Liver (tissue), 9 donors: ENCODE results near the gene ANKS3. TPM values are rescaled to one million over a fixed set of nuclear protein-coding genes. Genes with fewer than 3 reads are reported as not detected.

Experiments used
- DNase-seq: peaks from one replicate; pipeline ENCODE4 v3.0.0-alpha.2; 2017; ENCODE audit warnings: low spot score
- H3K27ac ChIP-seq, 2 donors: one replicate each; pipeline ENCODE4 v1.7.0; 2013; ENCODE audit warnings: inconsistent platforms in 2 of 2, low read length in 2 of 2, control low read depth in 1 of 2, low read depth in 1 of 2, mild to moderate bottlenecking in 1 of 2
- H3K27me3 ChIP-seq, 4 donors: one replicate each; pipeline versions ENCODE4 v1.6.1 to v1.7.0; 2013; ENCODE audit warnings: low read length in 3 of 4, inconsistent platforms in 1 of 4, mild to moderate bottlenecking in 1 of 4, moderate library complexity in 1 of 4; ENCODE audit not compliant: control insufficient read depth in 4 of 4, insufficient read depth in 4 of 4
- H3K36me3 ChIP-seq, 4 donors: one replicate each; pipeline versions ENCODE4 v1.6.1 to v1.7.0; 2013; ENCODE audit warnings: low read length in 3 of 4, mild to moderate bottlenecking in 3 of 4, low read depth in 1 of 4, moderate library complexity in 1 of 4; ENCODE audit not compliant: control insufficient read depth in 4 of 4, insufficient read depth in 3 of 4
- H3K4me1 ChIP-seq, 4 donors: one replicate each; pipeline versions ENCODE4 v1.6.1 to v1.7.0; 2013; ENCODE audit warnings: low read length in 3 of 4, mild to moderate bottlenecking in 3 of 4, moderate library complexity in 1 of 4; ENCODE audit not compliant: control insufficient read depth in 4 of 4, insufficient read depth in 4 of 4
- H3K4me3 ChIP-seq, 3 donors: one replicate each; pipeline versions ENCODE4 v1.6.1 to v1.7.0; 2013; ENCODE audit warnings: low read length in 3 of 3, control low read depth in 1 of 3, low read depth in 1 of 3, mild to moderate bottlenecking in 1 of 3
- H3K9ac ChIP-seq, 2 donors: one replicate each; pipeline ENCODE4 v1.7.0; 2013; ENCODE audit warnings: low read length in 2 of 2, mild to moderate bottlenecking in 2 of 2, moderate library complexity in 2 of 2, control low read depth in 1 of 2, low read depth in 1 of 2
- H3K9me3 ChIP-seq, 4 donors: one replicate each; pipeline versions ENCODE4 v1.6.1 to v1.7.0; 2013; ENCODE audit warnings: low read length in 3 of 4; ENCODE audit not compliant: control insufficient read depth in 4 of 4
- ATF3 ChIP-seq: IDR thresholded peaks from 2 replicates; pipeline ENCODE4 v1.6.1; 2016; ENCODE audit warnings: antibody characterized with exemption
- CTCF ChIP-seq: fragments of 150-350 bp; IDR thresholded peaks from 2 replicates; pipeline ENCODE4 v1.5.1; 2017; ENCODE audit warnings: improper control_type of control experiment, low read depth, low read length; ENCODE audit not compliant: missing input control
- EGR1 ChIP-seq, 2 donors: IDR thresholded peaks; 2 replicates each; pipeline ENCODE4 v1.6.1; 2016 to 2018; ENCODE audit warnings: antibody characterized with exemption in 2 of 2, low read depth in 2 of 2
- FOXA1 ChIP-seq: IDR thresholded peaks from 2 replicates; pipeline ENCODE4 v1.6.1; 2016; ENCODE audit warnings: antibody characterized with exemption
- FOXA2 ChIP-seq: IDR thresholded peaks from 2 replicates; pipeline ENCODE4 v1.6.1; 2016; ENCODE audit warnings: antibody characterized with exemption
- HNF4A ChIP-seq, 2 donors: conservative IDR thresholded peaks; 2 replicates each; pipeline ENCODE4 v1.6.1; 2016; ENCODE audit warnings: antibody characterized with exemption in 2 of 2, mild to moderate bottlenecking in 2 of 2
- HNF4G ChIP-seq: IDR thresholded peaks from 2 replicates; pipeline ENCODE4 v1.6.1; 2016; ENCODE audit warnings: antibody characterized with exemption
- JUND ChIP-seq, 2 donors: IDR thresholded peaks; 2 replicates each; pipeline ENCODE4 v1.6.1; 2016; ENCODE audit warnings: antibody characterized with exemption in 2 of 2
- MAX ChIP-seq: IDR thresholded peaks from 2 replicates; pipeline ENCODE4 v1.6.1; 2016; ENCODE audit warnings: antibody characterized with exemption
- NR2F2 ChIP-seq: IDR thresholded peaks from 2 replicates; pipeline ENCODE4 v1.6.1; 2016; ENCODE audit warnings: antibody characterized with exemption
- RAD21 ChIP-seq, 2 donors: IDR thresholded peaks; 2 replicates each; pipeline ENCODE4 v1.6.1; 2016; ENCODE audit warnings: antibody characterized with exemption in 2 of 2, mild to moderate bottlenecking in 2 of 2
- REST ChIP-seq: IDR thresholded peaks from 2 replicates; pipeline ENCODE4 v1.6.1; 2016; ENCODE audit warnings: antibody characterized with exemption, mild to moderate bottlenecking
- RXRA ChIP-seq, 2 donors: IDR thresholded peaks; 2 replicates each; pipeline ENCODE4 v1.6.1; 2017 to 2018; ENCODE audit warnings: antibody characterized with exemption in 2 of 2, mild to moderate bottlenecking in 1 of 2
- SP1 ChIP-seq: IDR thresholded peaks from 2 replicates; pipeline ENCODE4 v1.6.1; 2018; ENCODE audit warnings: antibody characterized with exemption, mild to moderate bottlenecking
- TAF1 ChIP-seq: conservative IDR thresholded peaks from 2 replicates; pipeline ENCODE4 v1.6.1; 2016; ENCODE audit warnings: antibody characterized with exemption, mild to moderate bottlenecking
- YY1 ChIP-seq: IDR thresholded peaks from 2 replicates; pipeline ENCODE4 v1.6.1; 2016; ENCODE audit warnings: antibody characterized with exemption, mild to moderate bottlenecking
- ZBTB33 ChIP-seq: IDR thresholded peaks from 2 replicates; pipeline ENCODE4 v1.6.1; 2016; ENCODE audit warnings: antibody characterized with exemption
- WGBS: extraction: QIAGEN DNeasy Blood & Tissue Kit; methylation state at CpG from one replicate; pipeline ENCODE4 v1.1.7; 2013; 5-methylcytosine and 5-hydroxymethylcytosine counted together
- polyA plus RNA-seq, 2 donors: library from polyadenylated mRNA; stranded (reverse) in 1 of 2; unstranded in 1 of 2; fragments of 200-250 nt in 1 of 2; fragments of >200 nt in 1 of 2; fragmentation: Nextera tagmentation in 1 of 2; extraction: Ambion mirVana in 1 of 2; gene quantifications; one replicate each; pipeline versions ENCODE4 v1.2.1 to v1.2.3, GENCODE V29; 2013 to 2015
- total RNA-seq, 2 donors: library from RNA; depleted of rRNA; stranded (reverse); fragments of >200 nt; gene quantifications; one replicate each; pipeline ENCODE4 v1.2.3, GENCODE V29; 2014
- donor health status: healthy.
- donor health status: healthy.
- donor health status: healthy.
- donor health status: healthy.
- donor health status: healthy.

The ANKS3 gene
- total and polyA plus RNA-seq, 4 donors, result 4.0 to 14.0 (median 4.7) TPM

- TF ChIP-seq YY1, result no peak
- TF ChIP-seq RAD21 (IDR thresholded peaks at IDR 0.05), result no peak
- TF ChIP-seq JUND (IDR thresholded peaks at IDR 0.05), result no peak
- no peak for TF ChIP-seq HNF4A (conservative IDR thresholded peaks at IDR 0.05)
- no peak for TF ChIP-seq FOXA2
- TF ChIP-seq SP1, result no peak
- no peak for TF ChIP-seq CTCF
- no peak for TF ChIP-seq FOXA1
- TF ChIP-seq NR2F2, result no peak
- no peak for TF ChIP-seq REST
- TF ChIP-seq ZBTB33, result no peak
- TF ChIP-seq TAF1, result no peak
- TF ChIP-seq MAX, result no peak
- TF ChIP-seq RXRA (IDR thresholded peaks at IDR 0.05), result no peak
- Histone ChIP-seq H3K27ac (no peak overlapping the region), H3K4me1 (peaks cover 0 to 14% (median 7%) of the 10 kb centered on the region in 4 donors), H3K27me3 (no peaks in the 10 kb centered on the region), H3K9ac (no peak overlapping the region), H3K4me3 (no peak overlapping the region), H3K9me3 (no peaks in the 10 kb centered on the region), H3K36me3 (peaks cover 6 to 35% (median 18%) of the 10 kb centered on the region in 4 donors)
- DNase-seq, result no peak
- 97% methylated on average over 7 of the region's 7 CpGs for WGBS
Observed at GRCh38 chr16:4706871-4707270, 27.2 kb downstream of the ANKS3 start.

- peaks cover 0 to 21% (median 11%) of the 10 kb centered on the region in 4 donors for H3K4me1 ChIP-seq
- 95% methylated on average over 14 of the region's 14 CpGs for WGBS
- DNase-seq, result no peak
- peaks cover 7 to 33% (median 20%) of the 10 kb centered on the region in 4 donors for H3K36me3 ChIP-seq
- no peak overlapping the region for H3K9ac ChIP-seq
- H3K4me3 ChIP-seq, result no peak overlapping the region
- no peak overlapping the region for H3K27ac ChIP-seq
- H3K9me3 ChIP-seq, result no peaks in the 10 kb centered on the region
- H3K27me3 ChIP-seq, result no peaks in the 10 kb centered on the region
- TF ChIP-seq MAX (no peak), YY1 (no peak), FOXA2 (no peak), RAD21 (IDR thresholded peaks at IDR 0.05) (no peak), EGR1 (IDR thresholded peaks at IDR 0.05; ENCODE audit: low read depth in 2 of 2) (no peak), REST (no peak), FOXA1 (no peak), TAF1 (no peak), SP1 (no peak), HNF4A (conservative IDR thresholded peaks at IDR 0.05) (no peak), ATF3 (no peak), JUND (IDR thresholded peaks at IDR 0.05) (no peak), NR2F2 (no peak), RXRA (IDR thresholded peaks at IDR 0.05) (no peak), CTCF (no peak), HNF4G (no peak)
Observed at GRCh38 chr16:4704913-4705312, 29.2 kb downstream of the ANKS3 start.
